OCI-LY3 (cell line): Measurements from ENCODE around the gene CLIP4.

ENCODE experiments used
- H2AFZ ChIP-seq: fragments of 200-600, 300-600 bp; shearing (Covaris generic); 2 replicates; pipeline ENCODE4 v1.6.0; 2014; ENCODE audit warnings: antibody characterized with exemption, low read depth, low read length
- H3K27ac ChIP-seq: fragments of 200-600, 300-600 bp; sonication (generic); 2 replicates; pipeline ENCODE4 v1.5.1; 2014; ENCODE audit warnings: mild to moderate bottlenecking, low read length, moderate library complexity, mixed read lengths
- H3K27me3 ChIP-seq: fragments of 200-600, 300-600 bp; sonication (generic); 2 replicates; pipeline ENCODE4 v1.6.1; 2014; ENCODE audit warnings: low read depth, low read length, mixed read lengths
- H3K36me3 ChIP-seq: fragments of 200-600, 300-600 bp; sonication (generic); replicated peaks from 2 replicates; pipeline ENCODE3; 2014; ENCODE audit warnings: low read depth, low read length, mixed read lengths
- H3K4me1 ChIP-seq: fragments of 300-600, 200-600 bp; sonication (generic); 2 replicates; pipeline ENCODE4 v1.6.1; 2014; ENCODE audit warnings: low read length, mixed read lengths
- H3K4me2 ChIP-seq: fragments of 200-600, 300-600 bp; sonication (generic); 2 replicates; pipeline ENCODE4 v1.6.1; 2014; ENCODE audit warnings: low read length, mixed read lengths
- H3K4me3 ChIP-seq: fragments of 300-600, 200-600 bp; sonication (generic); 2 replicates; pipeline ENCODE4 v1.5.1; 2014; ENCODE audit warnings: antibody characterized with exemption, mild to moderate bottlenecking, low read length, moderate library complexity
- H3K79me2 ChIP-seq: fragments of 300-600, 200-600 bp; shearing (Covaris generic); 2 replicates; pipeline ENCODE4 v1.6.1; 2014; ENCODE audit warnings: mild to moderate bottlenecking, low read length, mixed read lengths
- H3K9ac ChIP-seq: fragments of 300-600, 200-600 bp; shearing (Covaris generic); 2 replicates; pipeline ENCODE4 v1.6.0; 2014; ENCODE audit warnings: mild to moderate bottlenecking, low read length, moderate library complexity
- H3K9me3 ChIP-seq: fragments of 200-600, 300-600 bp; shearing (Covaris generic); 2 replicates; pipeline ENCODE4 v1.6.1; 2014; ENCODE audit warnings: low read length, mixed read lengths; ENCODE audit not compliant: insufficient read depth
- H4K20me1 ChIP-seq: fragments of 200-600, 300-600 bp; sonication (generic); 2 replicates; pipeline ENCODE4 v1.6.1; 2016; ENCODE audit warnings: low read length, mixed read lengths; ENCODE audit not compliant: insufficient read depth
- EZH2phosphoT487 ChIP-seq: fragments of 200-600 bp; shearing (Covaris generic); IDR thresholded peaks from 2 replicates; pipeline ENCODE4 v1.6.1; 2018; ENCODE audit warnings: antibody characterized with exemption, mixed run types, low read depth
- TF ChIP-seq, protein P1 (sequence below): fragments of 200-600, 300-600 bp; sonication (generic); IDR thresholded peaks from 2 replicates; pipeline ENCODE4 v1.5.1; 2014; ENCODE audit warnings: antibody characterized with exemption, low read length, low read depth

CLIP4 gene

DNA sequence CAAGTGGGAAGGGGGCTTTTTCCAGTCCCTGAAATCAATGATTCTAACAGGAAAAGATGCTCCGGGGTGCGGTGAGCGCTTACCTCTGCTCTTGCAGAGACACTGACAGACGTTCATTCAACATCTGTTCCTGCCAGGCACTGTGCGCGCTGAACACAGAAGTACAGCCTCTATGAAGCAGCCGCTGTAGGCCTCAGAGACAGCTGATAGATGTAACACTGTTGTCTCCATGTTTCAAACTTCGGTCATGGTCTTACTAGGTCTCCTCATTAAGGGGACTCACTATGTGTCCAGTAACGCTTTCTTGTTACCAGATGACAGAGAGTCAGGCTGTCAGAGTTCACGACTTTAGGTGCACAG, 649 bp upstream of the CLIP4 start:
- H3K4me1 ChIP-seq, result peaks cover 11% of the 10 kb centered on the region; the same call in 1 of the 2 replicates
- peak overlapping the region; percentile 76; the same call in 1 of the 2 replicates for H3K9ac ChIP-seq
- peak overlapping the region; percentile 78 for H3K4me2 ChIP-seq
- peaks cover 4% of the 10 kb centered on the region for H3K79me2 ChIP-seq
- H4K20me1 ChIP-seq, result no peaks in the 10 kb centered on the region
- no peaks in the 10 kb centered on the region for H3K9me3 ChIP-seq
- TF ChIP-seq EZH2phosphoT487, result no peak
- TF ChIP-seq, protein P1, sequence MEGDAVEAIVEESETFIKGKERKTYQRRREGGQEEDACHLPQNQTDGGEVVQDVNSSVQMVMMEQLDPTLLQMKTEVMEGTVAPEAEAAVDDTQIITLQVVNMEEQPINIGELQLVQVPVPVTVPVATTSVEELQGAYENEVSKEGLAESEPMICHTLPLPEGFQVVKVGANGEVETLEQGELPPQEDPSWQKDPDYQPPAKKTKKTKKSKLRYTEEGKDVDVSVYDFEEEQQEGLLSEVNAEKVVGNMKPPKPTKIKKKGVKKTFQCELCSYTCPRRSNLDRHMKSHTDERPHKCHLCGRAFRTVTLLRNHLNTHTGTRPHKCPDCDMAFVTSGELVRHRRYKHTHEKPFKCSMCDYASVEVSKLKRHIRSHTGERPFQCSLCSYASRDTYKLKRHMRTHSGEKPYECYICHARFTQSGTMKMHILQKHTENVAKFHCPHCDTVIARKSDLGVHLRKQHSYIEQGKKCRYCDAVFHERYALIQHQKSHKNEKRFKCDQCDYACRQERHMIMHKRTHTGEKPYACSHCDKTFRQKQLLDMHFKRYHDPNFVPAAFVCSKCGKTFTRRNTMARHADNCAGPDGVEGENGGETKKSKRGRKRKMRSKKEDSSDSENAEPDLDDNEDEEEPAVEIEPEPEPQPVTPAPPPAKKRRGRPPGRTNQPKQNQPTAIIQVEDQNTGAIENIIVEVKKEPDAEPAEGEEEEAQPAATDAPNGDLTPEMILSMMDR, result no peak
- H3K36me3 ChIP-seq, result no peaks in the 10 kb centered on the region
- peak overlapping the region; percentile 62; the same call in 1 of the 2 replicates for H2AFZ ChIP-seq
- peaks cover 13% of the 10 kb centered on the region; the same call in 1 of the 2 replicates for H3K27me3 ChIP-seq
- no peak overlapping the region for H3K27ac ChIP-seq
- peak overlapping the region; percentile 98 for H3K4me3 ChIP-seq

DNA sequence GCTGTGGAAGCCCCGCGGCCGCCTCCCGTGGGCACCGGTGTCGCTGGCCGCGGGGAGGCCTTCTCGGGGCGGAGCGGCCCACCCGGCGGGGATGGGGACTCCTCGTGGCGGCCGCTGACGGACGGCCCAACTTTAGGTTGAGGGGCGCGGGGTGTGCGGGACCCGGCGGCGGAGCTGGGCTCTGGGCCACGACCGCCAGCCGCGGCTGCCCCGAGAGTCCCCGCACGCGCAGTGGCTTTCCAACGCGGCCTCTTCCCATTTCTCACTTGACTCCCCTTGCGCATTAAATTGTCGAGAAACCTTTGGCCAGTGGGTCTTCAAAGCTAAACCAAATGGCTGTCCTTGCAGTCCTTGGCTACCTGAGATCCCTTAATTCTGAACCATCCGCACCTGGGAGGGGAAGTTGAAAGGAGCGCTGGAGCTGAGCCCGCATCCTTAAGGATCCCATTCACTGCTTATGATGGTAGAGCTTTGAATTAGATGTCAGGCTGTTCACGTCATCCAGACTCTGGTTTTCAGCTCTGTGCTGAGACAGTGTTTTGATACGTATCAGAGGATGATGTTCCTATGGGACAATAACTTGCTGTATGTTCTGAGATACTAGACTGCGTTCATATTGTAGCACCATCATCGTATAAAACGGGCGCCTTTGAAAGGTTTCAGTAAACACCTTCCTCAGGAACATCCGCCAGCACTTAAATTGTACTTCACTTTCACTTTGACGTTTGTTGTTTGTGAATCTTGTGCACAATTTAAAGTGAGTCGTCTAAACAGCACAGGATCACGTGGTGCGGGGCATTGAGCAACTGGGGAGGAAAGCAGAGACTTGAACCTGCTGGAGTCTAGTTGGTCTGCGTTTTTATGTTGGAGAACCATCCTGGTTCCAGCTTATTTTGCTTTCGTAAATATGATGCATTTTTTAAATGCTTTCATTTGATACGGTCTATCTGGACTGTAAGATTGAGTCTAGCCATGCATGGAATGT, 874 bp downstream of the CLIP4 start:
- peaks cover 4% of the 10 kb centered on the region; the same call in 1 of the 2 replicates for H3K4me1 ChIP-seq
- peak overlapping the region; percentile 92 for H2AFZ ChIP-seq
- no peaks in the 10 kb centered on the region for H3K9me3 ChIP-seq
- peaks cover 8% of the 10 kb centered on the region; the same call in 1 of the 2 replicates for H3K27me3 ChIP-seq
- H3K9ac ChIP-seq, result peak overlapping the region; percentile 76
- H3K27ac ChIP-seq, result no peak overlapping the region
- H3K79me2 ChIP-seq, result peaks cover 4% of the 10 kb centered on the region
- H3K4me3 ChIP-seq, result peak overlapping the region; percentile 98
- H4K20me1 ChIP-seq, result no peaks in the 10 kb centered on the region
- peak overlapping the region; percentile 96 for H3K4me2 ChIP-seq
- H3K36me3 ChIP-seq, result no peaks in the 10 kb centered on the region
- TF ChIP-seq, protein P1, result no peak
- TF ChIP-seq EZH2phosphoT487, result no peak

DNA sequence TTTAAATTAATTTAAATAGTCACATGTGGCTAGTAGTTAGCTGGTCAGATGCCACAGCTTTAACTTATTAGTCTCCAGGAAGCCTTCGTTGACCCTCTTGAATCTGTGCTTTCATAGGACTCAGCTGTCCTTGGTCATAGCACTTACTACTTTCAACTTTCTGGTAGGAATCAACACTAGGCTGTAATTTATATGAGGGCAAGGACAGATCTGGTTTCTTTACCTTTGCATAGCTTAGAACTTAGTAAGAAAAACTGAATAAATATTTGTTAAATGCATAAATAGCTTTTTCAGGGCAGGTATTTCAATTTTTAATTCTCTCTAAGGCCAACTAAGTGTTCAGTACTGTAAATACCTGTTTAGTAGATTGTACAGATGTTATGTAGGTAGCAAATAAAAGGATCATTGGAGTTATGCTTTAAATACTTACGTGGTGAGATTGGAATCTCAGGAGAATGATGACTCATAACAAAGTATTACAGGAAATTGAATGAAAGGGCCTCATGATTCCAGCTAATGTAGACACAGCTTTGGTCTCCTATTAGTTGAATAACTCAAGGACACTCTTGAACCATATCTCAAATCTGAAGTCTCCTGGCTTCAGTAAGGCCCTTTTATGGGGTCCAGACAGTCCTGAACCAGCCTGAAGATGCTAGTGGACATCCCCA, 2.6 kb downstream of the CLIP4 start:
- TF ChIP-seq, protein P1, result no peak
- no peak overlapping the region for H3K4me2 ChIP-seq
- no peak overlapping the region for H3K9ac ChIP-seq
- peaks cover 3% of the 10 kb centered on the region; the same call in 1 of the 2 replicates for H3K4me1 ChIP-seq
- no peaks in the 10 kb centered on the region for H4K20me1 ChIP-seq
- H3K36me3 ChIP-seq, result peaks cover 2% of the 10 kb centered on the region
- H3K27ac ChIP-seq, result no peak overlapping the region
- no peaks in the 10 kb centered on the region for H3K9me3 ChIP-seq
- peaks cover 4% of the 10 kb centered on the region for H3K79me2 ChIP-seq
- H2AFZ ChIP-seq, result no peak overlapping the region
- peaks cover 6% of the 10 kb centered on the region; the same call in 1 of the 2 replicates for H3K27me3 ChIP-seq
- no peak overlapping the region for H3K4me3 ChIP-seq

DNA sequence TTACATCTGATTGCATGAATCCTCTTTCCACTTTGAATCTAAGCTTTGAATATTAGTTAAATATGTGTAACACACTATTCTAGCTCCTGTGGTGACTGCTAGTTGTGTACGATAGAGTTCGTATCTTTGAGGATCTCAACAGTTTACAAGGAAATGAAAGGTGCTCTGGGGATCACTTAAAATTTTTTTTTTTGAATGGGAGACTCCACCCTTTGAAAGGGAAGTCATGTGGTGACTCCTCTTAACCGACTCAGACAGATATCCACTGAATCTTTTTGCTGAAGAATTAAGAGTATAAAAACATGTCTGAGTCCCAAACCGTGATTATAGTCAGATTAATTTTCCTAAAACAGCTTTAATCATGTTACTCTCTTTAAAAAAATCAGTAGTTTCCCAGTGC, 4.0 kb downstream of the CLIP4 start:
- Histone ChIP-seq H3K4me3 (no peak overlapping the region), H3K9me3 (no peaks in the 10 kb centered on the region), H4K20me1 (no peaks in the 10 kb centered on the region), H3K4me2 (no peak overlapping the region), H3K79me2 (peaks cover 4% of the 10 kb centered on the region), H2AFZ (no peak overlapping the region), H3K27ac (no peak overlapping the region), H3K36me3 (peaks cover 14% of the 10 kb centered on the region), H3K9ac (no peak overlapping the region), H3K4me1 (peaks cover 3% of the 10 kb centered on the region; the same call in 1 of the 2 replicates), H3K27me3 (peaks cover 4% of the 10 kb centered on the region; the same call in 1 of the 2 replicates)
- TF ChIP-seq, protein P1, result no peak
- no peak for TF ChIP-seq EZH2phosphoT487
